Measurements from ENCODE around the gene TBC1D1.

The TBC1D1 gene

DNA sequence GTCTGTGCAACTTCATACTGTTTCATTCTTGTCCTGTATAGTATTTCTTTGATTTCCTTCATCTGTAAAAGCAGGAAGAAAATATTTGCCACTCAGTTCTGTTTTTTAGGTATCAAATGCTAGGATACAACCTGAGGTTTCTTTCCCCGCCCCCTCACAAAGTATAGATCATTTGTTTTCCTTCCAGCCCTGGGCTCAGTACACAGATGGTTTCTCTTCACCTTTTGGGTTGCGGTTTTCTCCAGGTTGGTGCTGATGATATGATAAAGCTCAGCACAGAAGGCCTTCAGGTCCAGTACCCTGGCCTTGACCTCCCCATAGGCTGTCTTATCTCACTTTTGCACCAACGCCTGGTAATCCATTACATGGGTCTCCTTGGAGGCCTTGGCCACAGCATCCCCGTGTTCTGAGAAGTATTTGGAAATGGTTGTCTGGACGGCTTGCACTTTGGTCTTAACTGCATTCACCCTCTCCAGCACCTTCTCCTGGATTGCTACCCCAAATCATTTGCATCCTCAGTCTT lies 104.5 kb downstream of the TBC1D1 start:
- DNase-seq = no peak

DNA sequence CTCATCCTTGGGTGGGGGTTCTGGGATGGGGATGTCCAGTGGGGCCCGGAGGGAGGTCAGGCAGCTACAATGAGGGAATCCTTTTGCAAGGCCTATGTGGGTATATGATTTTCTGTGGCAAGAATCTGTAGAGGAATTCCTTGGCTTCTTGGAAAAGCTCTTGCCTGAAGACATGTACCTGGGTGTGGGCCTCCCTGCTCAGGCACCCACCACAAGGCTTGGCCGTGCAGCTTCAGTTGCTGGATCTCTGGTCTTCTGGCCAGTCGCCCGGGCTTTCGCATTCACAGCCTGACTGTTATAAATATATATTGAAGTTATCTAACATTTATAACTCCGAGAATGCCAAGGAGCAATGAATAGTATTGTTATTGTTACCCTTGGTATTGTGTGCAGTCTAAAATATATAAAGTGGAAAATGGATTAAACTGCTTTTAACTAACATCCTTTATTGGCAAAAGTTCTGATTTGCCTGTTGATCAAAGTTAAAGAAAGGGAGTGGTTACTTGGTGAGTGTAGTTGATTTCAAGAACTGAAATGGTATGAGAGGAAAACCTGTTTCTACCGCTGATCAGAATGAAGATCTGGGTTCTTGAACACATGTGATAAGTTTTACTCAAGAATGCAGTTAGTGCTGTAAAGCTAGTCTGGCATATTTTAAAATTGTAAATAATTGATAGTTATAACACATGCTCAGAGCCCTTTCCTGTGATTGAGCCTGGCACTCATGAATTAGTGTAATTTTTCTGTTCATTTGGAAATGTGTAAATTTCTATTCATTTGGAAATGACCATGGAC lies 105.3 kb downstream of the TBC1D1 start:
- no peak for DNase-seq

DNA sequence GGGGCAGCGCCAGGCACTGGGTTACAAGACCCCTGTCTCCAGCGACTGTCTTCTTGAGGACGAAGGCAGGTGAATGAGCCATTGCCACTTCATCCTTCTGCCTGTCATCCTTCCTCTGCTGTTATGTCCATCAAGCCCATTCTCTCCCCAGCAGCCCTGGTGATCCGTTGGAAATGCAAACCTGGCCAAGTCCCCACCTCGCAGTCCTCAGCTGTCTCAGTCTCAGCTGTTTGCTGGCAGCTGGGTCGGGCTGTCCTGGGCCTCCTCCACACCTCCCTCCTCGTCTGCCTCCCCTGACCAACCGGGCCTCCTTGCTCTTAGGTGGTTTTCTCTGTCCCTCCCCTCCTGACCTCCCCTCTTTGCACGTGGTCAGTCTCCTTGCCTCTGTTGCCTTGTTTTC lies 107.3 kb downstream of the TBC1D1 start:
- DNase-seq = no peak

DNA sequence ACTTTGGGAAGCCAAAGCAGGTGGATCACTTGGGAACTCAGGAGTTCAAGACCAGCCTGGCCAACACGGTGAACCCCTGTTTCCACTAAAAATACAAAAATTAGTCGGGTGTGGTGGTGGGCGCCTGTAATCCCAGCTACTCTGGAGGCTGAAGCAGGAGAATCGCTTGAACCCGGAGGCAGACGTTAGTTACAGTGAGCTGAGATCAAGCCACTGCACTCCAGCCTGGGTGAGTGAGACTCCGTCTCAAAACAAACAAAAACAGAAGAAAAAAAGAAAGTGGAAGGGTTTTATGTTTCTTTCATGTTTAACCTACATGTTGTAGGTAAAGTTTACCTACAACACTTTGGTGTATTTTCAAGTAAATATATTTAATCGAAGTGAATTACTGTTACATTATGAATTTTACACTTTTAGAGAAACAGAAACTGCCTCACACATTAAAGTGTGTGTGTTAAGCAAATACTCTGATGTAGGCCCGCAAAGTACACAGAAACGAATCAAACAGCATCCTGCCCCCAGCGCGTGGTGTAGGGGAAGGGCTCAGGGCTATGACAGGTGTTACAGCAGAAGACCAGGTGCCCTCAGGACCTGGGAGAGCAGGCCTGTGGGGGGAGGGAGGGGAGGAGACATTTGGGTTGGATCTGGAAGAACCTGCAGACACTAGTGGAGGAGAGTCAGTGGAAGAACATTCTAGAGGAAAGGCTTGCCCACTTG lies 108.3 kb downstream of the TBC1D1 start:
- no peak for DNase-seq

DNA sequence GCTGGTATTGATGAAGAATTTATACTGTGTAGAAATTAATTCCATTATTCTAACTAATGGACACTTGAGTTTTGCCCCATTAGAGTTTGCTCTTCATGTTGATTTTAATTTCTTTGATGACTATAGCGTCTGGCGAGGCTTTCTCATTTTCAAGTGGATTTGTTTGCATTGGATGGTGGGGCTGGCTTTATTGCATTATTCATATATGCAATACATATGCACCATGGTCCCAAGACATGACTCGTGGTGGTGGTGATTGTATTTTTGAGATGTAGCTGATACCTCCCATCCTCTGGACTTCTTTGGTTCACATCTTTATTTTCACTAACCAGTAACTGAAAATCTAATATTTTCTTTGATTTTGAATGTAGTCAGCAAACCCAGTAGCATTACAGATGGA lies 109.1 kb downstream of the TBC1D1 start:
- DNase-seq = no peak

DNA sequence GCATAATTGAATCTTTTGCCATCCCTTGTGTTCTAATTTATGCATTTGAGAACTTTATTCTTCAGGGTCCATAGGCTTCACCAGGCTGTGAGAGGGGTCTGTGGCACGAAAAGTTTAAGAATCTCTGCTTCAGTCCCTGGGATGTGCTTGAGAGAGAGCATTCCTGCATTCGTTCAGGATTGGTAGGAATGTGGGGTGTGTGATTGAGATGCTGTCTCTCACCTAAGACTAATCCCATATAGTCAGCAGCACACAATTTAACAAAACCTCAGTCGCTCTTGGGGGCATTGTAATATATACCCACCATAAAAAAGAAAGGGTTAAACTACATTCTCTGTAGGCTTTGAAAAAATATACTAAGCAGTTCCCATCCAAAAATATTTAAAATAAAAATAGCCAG lies 111.0 kb downstream of the TBC1D1 start:
- no peak for DNase-seq

DNA sequence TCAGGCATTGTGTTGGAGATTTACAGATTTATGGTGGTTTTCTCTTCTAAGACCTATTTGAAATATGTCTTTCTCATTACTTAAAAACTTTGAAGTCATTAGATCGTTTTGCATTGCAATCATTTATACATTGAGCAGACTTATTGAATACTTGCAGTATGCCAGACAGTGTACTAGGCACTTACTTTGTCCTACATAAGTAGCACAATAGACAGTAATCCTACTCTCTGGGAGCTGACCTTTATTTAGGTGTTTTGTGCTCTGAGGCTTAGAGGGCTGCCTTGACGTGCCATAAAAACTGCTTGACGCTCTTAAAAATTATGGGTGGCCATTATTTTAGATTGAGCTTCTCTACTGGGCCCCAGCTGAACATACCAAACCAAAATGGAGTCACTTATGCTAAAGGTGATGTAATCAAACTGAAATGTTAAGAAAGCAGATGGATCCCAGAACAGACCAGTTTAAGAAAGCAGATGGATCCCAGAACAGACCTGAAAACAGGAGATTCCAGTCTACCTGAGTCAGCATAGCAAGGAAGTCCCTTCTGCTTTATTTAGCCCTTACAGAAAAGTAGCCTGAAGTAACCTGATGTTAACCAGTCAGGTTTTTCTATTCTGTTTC lies 111.7 kb downstream of the TBC1D1 start:
- DNase-seq = no peak

DNA sequence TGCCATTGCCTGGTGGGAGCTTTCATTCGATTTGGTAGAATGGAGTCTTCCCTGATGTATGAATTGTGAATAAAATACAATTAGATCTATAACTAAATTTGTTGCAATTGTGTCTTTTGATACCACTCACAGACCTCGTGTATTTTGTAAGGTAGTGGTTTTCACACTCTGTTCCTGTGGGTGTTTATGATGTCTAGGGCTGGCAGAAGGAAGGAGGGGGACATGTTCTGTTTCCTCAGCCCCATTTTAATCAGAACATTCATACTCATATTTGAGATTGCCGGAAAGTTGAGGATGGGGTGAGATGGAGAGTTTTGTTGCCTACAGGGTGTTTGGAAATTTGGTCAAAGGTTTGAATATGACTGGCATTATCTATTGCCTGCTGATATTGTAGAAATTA lies 112.2 kb downstream of the TBC1D1 start:
- no peak for DNase-seq

DNA sequence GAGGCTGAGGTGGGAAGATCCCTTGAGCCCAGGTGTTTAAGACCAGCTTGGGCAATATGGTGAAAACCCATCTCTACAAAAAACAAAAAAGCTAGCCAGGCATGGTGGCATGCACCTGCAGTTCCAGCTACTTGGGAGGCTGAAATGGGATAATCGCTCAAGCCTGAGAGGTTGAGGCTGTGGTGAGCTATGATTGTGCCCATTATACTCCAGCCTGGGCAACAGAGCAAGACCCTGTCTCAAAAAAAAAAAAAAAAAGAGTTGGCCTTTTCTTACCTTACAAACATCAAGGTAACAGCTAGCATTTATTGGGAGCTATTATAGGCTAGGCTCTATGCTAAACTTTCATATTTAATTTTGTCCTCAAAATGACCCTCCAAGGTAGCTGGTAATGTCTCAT lies 112.7 kb downstream of the TBC1D1 start:
- DNase-seq = no peak

DNA sequence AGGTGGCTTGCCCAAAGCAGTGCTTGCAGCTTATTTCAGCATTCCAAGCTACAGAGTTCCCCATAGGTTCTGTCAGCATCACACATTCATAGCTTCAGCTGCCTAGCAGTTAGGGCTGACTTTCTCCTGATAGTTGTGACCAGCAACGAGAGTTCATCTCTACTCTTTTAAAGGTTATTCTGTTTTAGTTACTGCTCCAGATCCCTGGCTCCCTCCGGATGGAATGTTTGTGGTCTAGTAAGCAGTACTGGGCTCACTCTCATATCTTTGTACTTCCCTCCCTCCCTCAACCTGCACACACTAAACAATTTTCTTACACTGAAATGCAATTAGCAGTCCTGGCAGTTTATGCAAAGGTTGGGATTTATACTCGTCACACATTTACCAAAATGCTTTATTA lies 113.2 kb downstream of the TBC1D1 start:
- no peak for DNase-seq

DNA sequence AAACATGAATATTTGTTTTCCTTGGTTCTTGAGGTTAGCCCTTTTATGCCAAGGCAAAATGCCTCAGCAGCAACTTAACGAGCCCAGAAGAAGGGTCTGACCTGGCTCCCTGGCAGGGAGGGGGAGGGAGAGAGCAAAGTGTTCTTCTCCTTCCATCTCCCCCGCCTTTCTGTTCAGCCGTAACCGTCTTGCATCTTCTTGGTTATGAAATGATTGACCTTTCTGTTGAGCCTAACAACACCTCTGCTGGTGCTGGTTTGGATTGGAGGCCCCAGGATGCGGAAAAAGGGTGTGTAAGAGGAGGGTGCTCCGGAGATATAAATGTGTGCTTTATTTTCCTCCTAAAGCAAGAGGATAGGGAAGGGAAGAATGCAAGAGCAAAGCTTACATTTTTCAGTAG lies 114.0 kb downstream of the TBC1D1 start:
- no peak for DNase-seq

DNA sequence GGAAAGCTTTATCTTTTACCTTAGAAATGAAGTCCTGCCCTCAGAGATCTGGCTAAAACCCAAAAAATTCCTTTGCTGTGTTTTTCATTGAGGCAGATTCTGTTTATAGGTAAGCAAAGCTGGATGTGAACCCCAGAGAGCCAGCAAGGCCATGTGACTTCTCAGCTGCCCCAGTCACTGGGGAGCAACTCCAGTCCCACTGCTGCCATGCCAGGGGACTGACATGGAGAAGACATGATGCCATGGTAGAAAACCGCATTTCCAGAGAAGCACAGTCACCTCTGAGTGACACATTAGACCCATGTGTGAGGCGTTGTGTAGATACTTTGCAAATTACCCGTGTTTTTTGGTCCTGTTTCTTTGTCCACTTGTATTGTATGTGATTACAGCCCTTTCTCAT lies 114.8 kb downstream of the TBC1D1 start:
- DNase-seq = no peak

DNA sequence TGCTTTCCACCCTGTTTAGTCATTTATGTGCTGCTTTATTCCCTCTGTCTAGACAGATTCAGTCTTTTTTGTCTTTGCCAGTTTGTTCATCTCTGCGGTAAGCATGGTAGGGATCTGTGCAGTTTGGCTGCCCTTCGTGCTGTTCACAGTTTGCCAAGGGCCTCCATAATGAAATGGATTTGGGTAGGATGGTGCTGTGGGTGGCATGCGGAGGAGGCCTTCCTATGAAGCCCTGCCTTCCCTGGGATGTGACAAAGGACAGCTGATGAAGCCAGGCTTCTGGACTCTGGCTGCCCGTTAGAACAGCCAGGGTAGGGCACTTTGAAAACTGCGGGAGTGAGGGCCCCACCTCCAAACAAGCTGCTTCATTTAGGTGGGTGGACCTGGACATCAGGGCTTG lies 116.8 kb downstream of the TBC1D1 start:
- DNase-seq = no peak

DNA sequence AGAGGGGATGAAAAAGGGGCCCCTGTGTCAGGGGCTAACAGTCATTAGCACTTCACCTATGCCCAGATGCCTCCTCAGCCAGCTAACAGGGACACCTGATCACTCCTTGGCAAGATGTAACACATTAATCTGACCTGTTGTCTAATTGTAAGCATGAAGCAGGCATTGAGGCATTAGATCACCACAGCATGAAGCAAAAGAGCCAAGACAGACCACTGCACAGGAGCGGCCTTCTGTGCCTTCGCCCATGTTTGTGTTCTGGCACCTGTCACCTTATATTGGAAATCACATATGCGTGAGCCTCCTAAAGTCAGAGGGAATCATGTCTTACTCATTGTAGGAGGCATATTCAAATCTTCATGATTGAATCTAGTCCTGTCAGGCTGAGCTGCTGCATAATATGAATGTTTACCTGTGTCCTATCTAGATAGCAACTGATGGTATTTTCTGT lies 117.7 kb downstream of the TBC1D1 start:
- DNase-seq = no peak

DNA sequence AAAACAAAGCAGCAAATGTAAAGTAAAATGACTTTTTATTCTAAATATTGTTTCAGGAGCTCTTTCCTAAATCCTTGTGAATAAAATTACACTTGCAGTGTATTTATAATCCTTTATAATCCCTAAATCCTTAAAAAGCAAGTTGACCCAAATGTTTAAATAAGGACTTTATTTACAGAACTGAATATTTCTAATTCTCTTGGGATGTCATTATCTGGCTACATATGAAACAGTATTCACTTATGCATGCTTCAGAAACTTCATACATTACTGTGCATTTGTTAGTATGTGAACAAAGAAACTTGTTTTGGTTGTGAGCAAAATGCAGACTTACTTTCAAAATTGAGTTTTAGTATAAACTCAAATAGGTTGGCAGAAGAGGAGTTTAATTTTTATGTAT lies 118.5 kb downstream of the TBC1D1 start:
- no peak for DNase-seq

DNA sequence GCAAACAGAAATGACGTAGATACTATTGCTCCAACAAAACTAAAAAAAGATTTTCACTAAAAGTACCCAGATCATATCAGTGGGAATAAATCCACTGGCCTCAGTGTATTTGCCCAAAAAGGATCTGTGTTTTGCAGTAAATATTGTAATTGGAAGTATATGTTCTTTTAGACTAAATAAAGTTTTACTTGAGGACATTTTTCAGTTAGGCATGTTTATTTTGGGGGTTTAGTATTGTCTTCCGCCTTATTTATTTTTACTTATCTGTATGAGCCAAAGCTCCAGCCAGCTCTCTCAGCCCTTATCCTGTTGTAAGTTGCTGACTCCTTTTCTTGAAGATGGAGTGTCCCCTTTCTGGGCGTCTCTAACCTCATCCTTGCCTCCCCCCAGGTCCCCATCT lies 119.1 kb downstream of the TBC1D1 start:
- no peak for DNase-seq

DNA sequence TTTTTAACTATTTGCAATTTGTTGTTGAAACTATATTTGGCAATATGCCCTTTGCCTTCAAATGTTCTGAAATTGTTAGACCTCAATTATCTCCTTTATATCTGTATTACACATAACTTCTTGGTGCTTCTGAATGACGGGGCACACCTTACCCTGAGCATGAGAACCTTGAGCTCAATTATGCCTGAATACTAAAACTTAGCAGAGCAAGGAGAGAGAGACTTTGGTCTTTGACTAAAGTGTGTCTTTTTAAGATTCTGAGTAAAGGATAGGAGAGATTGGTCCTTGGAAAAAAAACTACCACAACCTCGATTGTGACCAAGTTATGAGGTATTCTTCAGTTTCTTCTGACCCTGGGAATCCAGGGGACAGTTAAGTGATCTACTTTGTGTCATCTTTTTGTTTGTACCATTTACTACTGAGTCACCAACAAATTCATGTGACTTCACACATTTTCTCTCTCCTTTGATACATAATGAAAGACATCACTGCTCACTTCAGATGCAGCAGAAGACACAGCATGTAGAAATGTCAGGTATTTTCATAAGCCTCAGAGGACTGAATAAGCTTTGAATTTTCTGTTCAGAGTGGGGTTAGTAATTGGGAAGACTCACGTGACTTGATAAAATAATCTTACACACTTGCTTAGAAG lies 120.8 kb downstream of the TBC1D1 start:
- DNase-seq = no peak

DNA sequence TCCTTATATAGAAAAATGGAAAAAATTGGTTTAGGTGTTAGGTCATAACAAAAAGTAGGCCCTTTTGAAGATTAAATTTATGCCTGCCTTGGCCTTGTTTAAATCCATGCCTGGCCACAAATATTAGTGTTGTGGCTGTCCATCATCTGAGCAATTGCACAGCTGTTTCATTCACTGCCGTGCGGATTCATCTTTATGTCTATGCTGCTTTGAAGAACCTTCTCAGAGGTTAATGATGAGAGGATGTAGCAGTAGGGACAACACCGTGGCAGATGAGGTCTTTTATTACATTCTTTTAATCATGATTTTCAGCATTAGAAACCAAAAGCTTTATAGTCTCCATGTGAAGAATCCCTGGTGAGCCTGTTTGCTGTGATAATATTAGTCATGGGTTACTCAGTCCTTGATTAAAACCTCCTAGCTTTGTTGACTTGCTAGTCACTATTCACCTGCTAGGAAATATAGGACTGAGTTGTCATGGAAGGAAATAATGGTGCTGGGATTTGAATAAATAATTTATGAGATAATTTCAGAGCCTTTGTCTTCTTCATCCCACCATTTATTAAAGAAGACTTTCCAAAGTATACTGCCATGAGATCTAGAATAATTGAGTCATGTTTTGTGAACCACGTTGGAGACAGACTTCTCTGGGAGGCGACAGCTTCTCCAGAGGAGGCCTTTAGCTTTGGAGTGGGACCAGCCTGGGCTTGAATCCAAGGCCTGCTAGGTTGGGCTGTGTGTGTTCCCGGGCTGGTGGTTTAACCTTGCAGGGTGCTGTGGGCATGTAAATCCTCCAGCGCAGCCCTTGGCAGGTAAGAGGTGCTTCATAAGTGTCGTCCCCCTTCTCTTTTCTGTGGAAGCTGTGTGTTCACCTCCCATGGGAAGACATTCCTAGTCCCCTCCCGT lies 122.8 kb downstream of the TBC1D1 start:
- no peak for DNase-seq

DNA sequence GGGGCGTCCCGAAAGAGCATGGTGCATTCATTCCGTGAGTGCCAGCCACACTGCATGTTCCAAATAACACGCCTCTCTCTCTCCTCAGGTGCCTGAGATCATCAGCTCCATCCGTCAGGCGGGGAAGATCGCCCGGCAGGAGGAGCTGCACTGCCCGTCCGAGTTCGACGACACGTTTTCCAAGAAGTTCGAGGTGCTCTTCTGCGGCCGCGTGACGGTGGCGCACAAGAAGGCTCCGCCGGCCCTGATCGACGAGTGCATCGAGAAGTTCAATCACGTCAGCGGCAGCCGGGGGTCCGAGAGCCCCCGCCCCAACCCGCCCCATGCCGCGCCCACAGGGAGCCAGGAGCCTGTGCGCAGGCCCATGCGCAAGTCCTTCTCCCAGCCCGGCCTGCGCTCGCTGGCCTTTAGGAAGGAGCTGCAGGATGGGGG lies 123.6 kb downstream of the TBC1D1 start:
- no peak for DNase-seq

DNA sequence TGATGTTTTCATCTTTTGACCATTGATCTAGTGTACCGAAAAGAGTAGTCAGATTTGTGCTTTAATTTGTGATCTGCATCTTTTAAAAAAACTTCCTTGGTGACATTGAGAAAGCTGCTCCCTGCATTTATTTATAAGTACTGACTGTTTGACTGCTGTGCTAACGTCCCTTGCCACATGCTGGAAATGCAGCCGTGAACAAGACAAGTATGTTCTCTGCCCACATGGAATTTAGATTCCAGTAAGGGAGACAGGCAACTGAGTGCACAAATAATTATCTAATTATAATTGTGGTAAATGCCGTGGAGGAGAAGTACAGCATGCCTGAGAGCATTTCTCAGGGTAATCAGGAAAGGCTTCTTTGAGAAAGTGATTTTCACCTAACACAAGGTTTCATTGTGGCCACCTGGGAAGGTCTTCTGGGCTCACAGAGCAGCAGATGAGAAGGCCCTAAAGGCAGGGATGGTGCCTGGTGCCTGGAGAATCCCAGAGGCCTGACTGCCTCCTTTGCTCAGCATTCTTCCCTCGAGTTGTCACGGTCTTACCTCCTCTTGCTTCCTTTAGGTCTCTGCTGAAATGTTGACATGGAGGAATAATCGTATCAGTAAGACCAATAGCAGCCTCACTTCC lies 125.1 kb downstream of the TBC1D1 start:
- no peak for DNase-seq

DNA sequence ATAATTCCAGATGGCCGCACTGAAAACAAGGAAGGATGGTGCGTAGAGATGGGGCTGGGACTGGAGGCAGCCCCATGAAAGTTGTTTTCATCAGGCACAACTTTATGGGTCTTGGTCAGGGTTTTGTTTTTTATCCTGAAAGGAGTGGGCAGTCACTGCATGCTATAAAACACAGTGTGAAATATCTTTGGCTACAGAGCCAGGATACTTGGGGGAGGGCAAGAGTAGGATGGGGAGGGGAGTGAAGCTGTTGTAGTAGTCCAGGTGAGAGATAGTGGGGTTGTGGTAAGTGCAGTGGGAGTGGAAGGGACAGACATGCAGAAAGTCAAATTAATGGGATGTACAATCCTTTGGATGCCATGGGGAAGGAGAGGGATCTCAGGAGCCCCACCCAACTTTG lies 125.8 kb downstream of the TBC1D1 start:
- DNase-seq = no peak

DNA sequence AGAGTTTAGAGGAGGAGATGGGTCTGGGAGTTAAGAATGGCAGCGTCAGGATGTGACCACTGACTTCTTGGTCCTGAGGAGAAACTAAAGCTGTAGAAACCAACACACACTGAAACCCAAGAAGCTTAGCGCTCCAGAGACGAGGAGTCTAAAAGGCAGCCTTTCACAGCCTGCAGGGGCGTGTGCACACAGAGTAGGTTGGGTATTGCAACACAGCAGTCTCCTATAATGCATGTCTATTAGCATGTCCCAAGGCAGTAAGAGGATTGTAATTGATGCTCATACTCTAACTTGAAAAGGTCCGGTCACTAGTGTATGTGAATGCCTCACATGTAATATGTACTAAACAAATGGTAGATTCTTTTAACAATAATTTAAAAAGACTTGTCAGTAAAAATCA lies 126.7 kb downstream of the TBC1D1 start:
- DNase-seq = no peak
